ENCODE results near the gene BCAP29. TPM values are rescaled to one million over a fixed set of nuclear protein-coding genes. Genes with fewer than 3 reads are reported as not detected.

BCAP29 gene
- total and polyA plus RNA-seq, 9 of the 15 experiments (the other 6 are each of a cell fraction or from before 2014, with no cell fraction given): 63.4 to 137 (median 79.7) TPM

- TF ChIP-seq, protein P1, sequence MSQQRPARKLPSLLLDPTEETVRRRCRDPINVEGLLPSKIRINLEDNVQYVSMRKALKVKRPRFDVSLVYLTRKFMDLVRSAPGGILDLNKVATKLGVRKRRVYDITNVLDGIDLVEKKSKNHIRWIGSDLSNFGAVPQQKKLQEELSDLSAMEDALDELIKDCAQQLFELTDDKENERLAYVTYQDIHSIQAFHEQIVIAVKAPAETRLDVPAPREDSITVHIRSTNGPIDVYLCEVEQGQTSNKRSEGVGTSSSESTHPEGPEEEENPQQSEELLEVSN (IDR thresholded peaks at IDR 0.05; ENCODE audit: borderline replicate concordance in 1 of 2, extremely low read depth in 1 of 2, insufficient read depth in 1 of 2, insufficient read length in 1 of 2, low read depth in 1 of 2, low read length in 1 of 2, poor library complexity in 1 of 2, severe bottlenecking in 1 of 2): peak; percentile 60
- TF ChIP-seq ZNF24 (IDR thresholded peaks at IDR 0.05) (no peak), ZNF668 (CRISPR knock-in tag; IDR thresholded peaks at IDR 0.05) (no peak), PRMT5 (CRISPR knock-in tag; IDR thresholded peaks at IDR 0.05) (no peak; the same call in 1 of the 2 replicates), GMEB1 (CRISPR knock-in tag; IDR thresholded peaks at IDR 0.05) (no peak), BHLHE40 (IDR thresholded peaks at IDR 0.05; ENCODE audit: low read length) (peak; percentile 87), MECOM (CRISPR knock-in tag; IDR thresholded peaks at IDR 0.05) (no peak), RBFOX2 (IDR thresholded peaks at IDR 0.05; ENCODE audit: low read depth, low read length) (peak; percentile 99), PTBP1 (IDR thresholded peaks at IDR 0.05; ENCODE audit: low read depth, low read length) (no peak), ZNF639 (CRISPR knock-in tag; conservative IDR thresholded peaks at IDR 0.05 in 1 of 2, IDR thresholded peaks at IDR 0.05 in 1 of 2) (no peak), MTA3 (IDR thresholded peaks at IDR 0.05; ENCODE audit: borderline replicate concordance) (peak; percentile 65; the same call in 1 of the 2 replicates), SRSF1 (IDR thresholded peaks at IDR 0.05; ENCODE audit: low read depth, low read length) (no peak), SIRT6 (IDR thresholded peaks at IDR 0.05; ENCODE audit: low read depth, low read length) (no peak), NBN (IDR thresholded peaks at IDR 0.05; ENCODE audit: low read depth) (peak; percentile 52; the same call in 1 of the 2 replicates), ZNF431 (CRISPR knock-in tag; IDR thresholded peaks at IDR 0.05) (no peak; the same call in 1 of the 2 replicates), ZNF77 (CRISPR knock-in tag; IDR thresholded peaks at IDR 0.05) (no peak), FOXJ3 (CRISPR knock-in tag; IDR thresholded peaks at IDR 0.05) (no peak), ZNF143 (CRISPR knock-in tag; IDR thresholded peaks at IDR 0.05) (no peak; the same call in 1 of the 2 replicates), FOXA1 (IDR thresholded peaks at IDR 0.05; ENCODE audit: borderline replicate concordance) (no peak), CHD1 (IDR thresholded peaks at IDR 0.05; ENCODE audit: low read length) (peak; percentile 81), SMARCE1 (IDR thresholded peaks at IDR 0.05) (no peak), TBL1XR1 (IDR thresholded peaks at IDR 0.05; ENCODE audit: low read length in 2 of 2) (peak in 1 of 2 experiments; percentile 81; a peak in 2 of 4 replicates), HDAC2 (IDR thresholded peaks at IDR 0.05) (0 out of 2 replicates have a peak, but pooled peaks have one; percentile 34), PHF8 (IDR thresholded peaks at IDR 0.05; ENCODE audit: borderline replicate concordance, low read length) (peak; percentile 99), ZNF384 (IDR thresholded peaks at IDR 0.05; ENCODE audit: low read depth, low read length) (no peak)
Observed at GRCh38 chr7:107563775-107564552, 16.1 kb upstream of the BCAP29 start, which contains the start of the genes COG5 and DUS4L (continued).
